Measurements from ENCODE around the gene NAV2.

DNA sequence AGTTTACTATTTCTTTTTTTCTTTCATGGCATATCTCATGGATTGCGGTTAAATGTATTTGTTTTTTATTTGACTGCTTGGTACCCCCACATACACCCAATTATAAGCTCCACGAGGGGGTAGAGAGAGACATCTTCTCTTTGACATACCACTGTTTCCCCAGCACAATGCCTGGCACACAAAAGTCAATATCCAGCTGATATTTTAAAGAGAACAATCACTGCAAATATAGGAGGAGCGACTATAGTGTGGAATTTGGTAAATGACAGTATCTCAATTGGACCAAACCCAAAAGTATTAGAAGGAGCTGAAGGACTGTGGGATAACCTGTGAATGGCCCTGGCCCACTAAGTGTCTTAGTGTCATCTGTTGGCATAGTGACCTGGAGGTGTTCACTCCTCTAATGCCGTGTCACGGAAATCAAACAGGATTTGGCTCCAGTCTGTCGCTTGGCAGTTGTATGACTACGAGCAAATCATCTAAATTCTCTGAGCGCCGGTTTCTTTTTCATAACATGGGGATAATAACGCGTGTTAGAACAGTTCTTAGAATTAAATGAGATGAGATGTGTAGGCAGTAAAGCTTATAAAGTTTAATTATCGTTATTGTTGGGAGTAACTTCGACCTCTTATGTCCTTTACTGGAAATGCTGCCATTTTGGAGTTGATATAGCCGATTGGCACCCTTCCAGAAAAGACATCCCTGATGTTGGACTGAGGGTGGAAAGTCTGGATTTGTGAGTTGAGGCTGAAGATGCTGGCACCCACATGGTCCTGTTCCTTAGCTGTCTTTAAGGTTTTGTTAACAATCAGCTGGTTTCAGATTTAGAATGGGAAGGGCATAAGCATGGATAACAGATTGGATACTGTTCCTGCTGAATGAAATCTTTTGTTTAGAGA lies 303.1 kb downstream of the NAV2 start:
- TF ChIP-seq, protein P1, sequence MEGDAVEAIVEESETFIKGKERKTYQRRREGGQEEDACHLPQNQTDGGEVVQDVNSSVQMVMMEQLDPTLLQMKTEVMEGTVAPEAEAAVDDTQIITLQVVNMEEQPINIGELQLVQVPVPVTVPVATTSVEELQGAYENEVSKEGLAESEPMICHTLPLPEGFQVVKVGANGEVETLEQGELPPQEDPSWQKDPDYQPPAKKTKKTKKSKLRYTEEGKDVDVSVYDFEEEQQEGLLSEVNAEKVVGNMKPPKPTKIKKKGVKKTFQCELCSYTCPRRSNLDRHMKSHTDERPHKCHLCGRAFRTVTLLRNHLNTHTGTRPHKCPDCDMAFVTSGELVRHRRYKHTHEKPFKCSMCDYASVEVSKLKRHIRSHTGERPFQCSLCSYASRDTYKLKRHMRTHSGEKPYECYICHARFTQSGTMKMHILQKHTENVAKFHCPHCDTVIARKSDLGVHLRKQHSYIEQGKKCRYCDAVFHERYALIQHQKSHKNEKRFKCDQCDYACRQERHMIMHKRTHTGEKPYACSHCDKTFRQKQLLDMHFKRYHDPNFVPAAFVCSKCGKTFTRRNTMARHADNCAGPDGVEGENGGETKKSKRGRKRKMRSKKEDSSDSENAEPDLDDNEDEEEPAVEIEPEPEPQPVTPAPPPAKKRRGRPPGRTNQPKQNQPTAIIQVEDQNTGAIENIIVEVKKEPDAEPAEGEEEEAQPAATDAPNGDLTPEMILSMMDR (IDR thresholded peaks at IDR 0.05; ENCODE audit: low read length), result no peak
- TF ChIP-seq EZH2phosphoT487 (IDR thresholded peaks at IDR 0.05; ENCODE audit: low read length), result no peak
